Keratinocyte (primary cell): ENCODE data around the gene MMGT1. TPM values are rescaled to one million over a fixed set of nuclear protein-coding genes. Genes with fewer than 3 reads are reported as not detected.

Experiments
- DNase-seq: peaks from one replicate; pipeline ENCODE4 v3.0.0-alpha.2; 2011; ENCODE audit warnings: low read depth, missing footprints, low spot score
- FAIRE-seq: peaks from 2 replicates; lab custom pipeline; 2011; peaks lifted over from hg19 to GRCh38; lab: Jason Lieb, UNC
- H2AFZ ChIP-seq: 2 replicates; pipeline ENCODE4 v1.6.0; 2012; ENCODE audit warnings: low read length, control low read depth, inconsistent platforms; ENCODE audit not compliant: control insufficient read depth
- H3K27ac ChIP-seq: 2 replicates; pipeline ENCODE4 v1.5.1; 2011; ENCODE audit warnings: low read length; ENCODE audit not compliant: control insufficient read depth, insufficient read depth
- H3K27me3 ChIP-seq: 3 replicates; pipeline ENCODE4 v1.6.0; 2011; ENCODE audit warnings: low read length; ENCODE audit not compliant: control insufficient read depth, insufficient read depth; ENCODE audit errors: extremely low read depth
- H3K36me3 ChIP-seq, 2 experiments: 2 replicates in 1 of 2; 3 replicates in 1 of 2; pipeline ENCODE4 v1.5.1; 2011; ENCODE audit warnings: low read length in 2 of 2, mild to moderate bottlenecking in 1 of 2; ENCODE audit not compliant: control insufficient read depth in 2 of 2, insufficient read depth in 2 of 2; ENCODE audit errors: extremely low read depth in 1 of 2
- H3K4me1 ChIP-seq: 3 replicates; pipeline ENCODE4 v1.5.1; 2011; ENCODE audit warnings: low read length; ENCODE audit not compliant: control insufficient read depth, insufficient read depth; ENCODE audit errors: extremely low read depth
- H3K4me2 ChIP-seq: 3 replicates; pipeline ENCODE4 v1.6.0; 2011; ENCODE audit warnings: low read depth, low read length; ENCODE audit not compliant: control insufficient read depth, insufficient read depth; ENCODE audit errors: extremely low read depth
- H3K4me3 ChIP-seq, 3 experiments: fragments of 200-600 bp in 1 of 3; sonication (generic) in 1 of 3; 2 replicates in 2 of 3; 3 replicates in 1 of 3; pipeline ENCODE4 v1.5.1; 2011 to 2016; ENCODE audit warnings: low read length in 3 of 3, mild to moderate bottlenecking in 3 of 3, control low read depth in 2 of 3, inconsistent platforms in 1 of 3, low read depth in 1 of 3, mixed read lengths in 1 of 3, mixed run types in 1 of 3, moderate library complexity in 1 of 3; ENCODE audit not compliant: control insufficient read depth in 2 of 3, insufficient read depth in 2 of 3; ENCODE audit errors: extremely low read depth in 1 of 3
- H3K79me2 ChIP-seq: 2 replicates; pipeline ENCODE4 v1.6.0; 2012; ENCODE audit warnings: low read length; ENCODE audit not compliant: control insufficient read depth, insufficient read depth
- H3K9ac ChIP-seq: 3 replicates; pipeline ENCODE4 v1.6.0; 2011; ENCODE audit warnings: low read length; ENCODE audit not compliant: control insufficient read depth, insufficient read depth; ENCODE audit errors: extremely low read depth
- H3K9me1 ChIP-seq: 3 replicates; pipeline ENCODE4 v1.6.0; 2011; ENCODE audit warnings: low read length; ENCODE audit not compliant: control insufficient read depth, insufficient read depth; ENCODE audit errors: extremely low read depth
- H3K9me3 ChIP-seq: 2 replicates; pipeline ENCODE4 v1.5.1; 2012; ENCODE audit warnings: low read depth, low read length; ENCODE audit not compliant: control insufficient read depth
- H4K20me1 ChIP-seq: 3 replicates; pipeline ENCODE4 v1.6.0; 2011; ENCODE audit warnings: low read length; ENCODE audit not compliant: control insufficient read depth, insufficient read depth; ENCODE audit errors: extremely low read depth
- EZH2 ChIP-seq: IDR thresholded peaks from one replicate; pipeline ENCODE4 v1.6.1; 2012; ENCODE audit warnings: inconsistent platforms, mild to moderate bottlenecking, low read length, moderate library complexity
- dilution Hi-C: fragments of 300-500 bp; cut with MboI; formaldehyde crosslinking; loops from one replicate; pipeline ENCODE4 v1.7.0; 2020; ENCODE audit warnings: low sequenced_read_pairs; ENCODE audit not compliant: extremely low pct_ligation_motif_present
- polyA plus RNA-seq, 5 experiments: library from polyadenylated mRNA; depleted of rRNA in 3 of 5; stranded (reverse) in 3 of 5; stranded (forward) in 1 of 5; unstranded in 1 of 5; fragments of >200 nt; gene quantifications; 1 replicate in 1 of 5; 2 replicates in 3 of 5; 3 replicates in 1 of 5; pipeline versions ENCODE4 v1.2.1 to v1.2.3, GENCODE V29; 2011 to 2012; ENCODE audit warnings: missing spikeins in 2 of 5, low read depth in 1 of 5, low replicate concordance in 1 of 5
- TF ChIP-seq, protein P1 (sequence below), 3 experiments: IDR thresholded peaks in 1 of 3; conservative IDR thresholded peaks in 1 of 3; optimal IDR thresholded peaks in 1 of 3; 2 replicates in 2 of 3; 3 replicates in 1 of 3; pipeline versions ENCODE3 to v1.5.1; 2011; ENCODE audit warnings: low read length in 3 of 3, mild to moderate bottlenecking in 3 of 3, moderate library complexity in 2 of 3, control low read depth in 1 of 3, inconsistent platforms in 1 of 3; ENCODE audit not compliant: insufficient read depth in 2 of 3; ENCODE audit errors: extremely low read depth in 1 of 3

The MMGT1 gene
- polyA plus RNA-seq, 1 donor (not counting 4 experiments of a cell fraction or from before 2014, with no cell fraction given): 19.8 TPM

DNA sequence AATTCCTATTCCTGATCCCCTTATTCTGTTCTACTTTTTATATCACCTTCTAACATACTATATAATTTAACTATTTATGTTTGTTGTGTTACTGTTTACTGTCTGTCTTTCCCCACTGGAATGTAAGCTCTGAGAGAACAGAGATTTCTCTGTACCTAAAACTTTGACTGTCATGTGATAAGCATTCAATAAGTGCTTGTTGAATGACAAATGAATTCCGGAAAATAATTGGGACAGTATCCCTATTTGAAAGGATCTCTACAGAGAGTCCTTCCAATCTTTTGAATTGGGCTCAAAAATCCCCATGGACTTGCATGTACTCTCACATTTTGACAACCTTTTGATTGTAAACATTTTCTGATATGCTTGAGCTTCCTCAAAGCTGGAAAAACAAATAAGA is 1.6 kb upstream of the MMGT1 start:
- FAIRE-seq (no peak), DNase-seq (no peak)
- peaks cover 25% of the 10 kb centered on the region for H3K79me2 ChIP-seq
- no peaks in the 10 kb centered on the region for H3K36me3 ChIP-seq
- no peaks in the 10 kb centered on the region for H3K9me1 ChIP-seq
- H3K9ac ChIP-seq: no peak overlapping the region
- H4K20me1 ChIP-seq: no peaks in the 10 kb centered on the region
- H3K4me2 ChIP-seq: no peak overlapping the region
- no peaks in the 10 kb centered on the region for H3K27me3 ChIP-seq
- no peak overlapping the region for H3K4me3 ChIP-seq
- H3K27ac ChIP-seq: no peak overlapping the region
- no peaks in the 10 kb centered on the region for H3K9me3 ChIP-seq
- no peak overlapping the region for H2AFZ ChIP-seq
- dilution Hi-C loops: no loop called here
- TF ChIP-seq EZH2: no peak
- TF ChIP-seq, protein P1, sequence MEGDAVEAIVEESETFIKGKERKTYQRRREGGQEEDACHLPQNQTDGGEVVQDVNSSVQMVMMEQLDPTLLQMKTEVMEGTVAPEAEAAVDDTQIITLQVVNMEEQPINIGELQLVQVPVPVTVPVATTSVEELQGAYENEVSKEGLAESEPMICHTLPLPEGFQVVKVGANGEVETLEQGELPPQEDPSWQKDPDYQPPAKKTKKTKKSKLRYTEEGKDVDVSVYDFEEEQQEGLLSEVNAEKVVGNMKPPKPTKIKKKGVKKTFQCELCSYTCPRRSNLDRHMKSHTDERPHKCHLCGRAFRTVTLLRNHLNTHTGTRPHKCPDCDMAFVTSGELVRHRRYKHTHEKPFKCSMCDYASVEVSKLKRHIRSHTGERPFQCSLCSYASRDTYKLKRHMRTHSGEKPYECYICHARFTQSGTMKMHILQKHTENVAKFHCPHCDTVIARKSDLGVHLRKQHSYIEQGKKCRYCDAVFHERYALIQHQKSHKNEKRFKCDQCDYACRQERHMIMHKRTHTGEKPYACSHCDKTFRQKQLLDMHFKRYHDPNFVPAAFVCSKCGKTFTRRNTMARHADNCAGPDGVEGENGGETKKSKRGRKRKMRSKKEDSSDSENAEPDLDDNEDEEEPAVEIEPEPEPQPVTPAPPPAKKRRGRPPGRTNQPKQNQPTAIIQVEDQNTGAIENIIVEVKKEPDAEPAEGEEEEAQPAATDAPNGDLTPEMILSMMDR (optimal IDR thresholded peaks at IDR 0.05 in 1 of 3, IDR thresholded peaks at IDR 0.05 in 1 of 3, conservative IDR thresholded peaks at IDR 0.05 in 1 of 3; ENCODE audit: extremely low read depth in 1 of 3, insufficient read depth in 2 of 3, low read length in 3 of 3): no peak
- H3K4me1 ChIP-seq: peaks cover 9% of the 10 kb centered on the region

DNA sequence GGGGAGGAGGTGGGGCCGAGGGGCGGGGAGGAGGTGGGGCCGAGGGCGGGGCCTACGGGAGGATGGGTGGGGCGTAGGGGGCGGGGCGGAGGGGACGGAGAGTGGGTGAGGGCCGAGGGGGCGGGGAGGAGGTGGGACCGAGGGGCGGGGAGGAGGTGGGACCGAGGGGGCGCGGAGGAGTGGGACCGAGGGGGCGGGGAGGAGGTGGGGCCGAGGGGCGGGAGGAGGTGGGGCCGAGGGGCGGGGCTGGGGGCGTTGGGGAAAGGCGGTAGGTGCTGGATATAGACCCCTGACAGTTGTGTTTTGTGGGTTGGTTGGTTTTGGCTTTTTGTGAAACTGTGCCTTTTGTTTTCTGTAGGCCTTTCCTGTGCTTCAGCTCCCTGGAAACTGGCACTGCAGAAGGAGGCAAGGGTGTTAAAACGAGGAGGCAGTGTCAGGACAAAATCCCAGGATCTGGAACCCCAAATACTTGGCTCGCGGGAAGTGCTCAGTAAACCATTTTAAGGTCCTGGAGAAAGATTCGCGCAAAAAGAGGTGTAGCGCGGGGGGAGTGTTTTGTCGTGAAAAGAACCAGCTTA is 580 bp upstream of the MMGT1 start:
- DNase-seq (no peak), FAIRE-seq (no peak)
- H2AFZ ChIP-seq: no peak overlapping the region
- peaks cover 9% of the 10 kb centered on the region for H3K4me1 ChIP-seq
- H3K4me2 ChIP-seq: peak overlapping the region; percentile 58
- TF ChIP-seq, protein P1 (optimal IDR thresholded peaks at IDR 0.05 in 1 of 3, IDR thresholded peaks at IDR 0.05 in 1 of 3, conservative IDR thresholded peaks at IDR 0.05 in 1 of 3; ENCODE audit: extremely low read depth in 1 of 3, insufficient read depth in 2 of 3, low read length in 3 of 3): no peak
- no peak for TF ChIP-seq EZH2
- H4K20me1 ChIP-seq: no peaks in the 10 kb centered on the region
- H3K9me3 ChIP-seq: no peaks in the 10 kb centered on the region
- H3K9me1 ChIP-seq: no peaks in the 10 kb centered on the region
- dilution Hi-C loops: no loop called here
- H3K4me3 ChIP-seq: peak overlapping the region in 2 of 3 experiments; percentile 18 to 26
- H3K27ac ChIP-seq: no peak overlapping the region
- H3K36me3 ChIP-seq: no peaks in the 10 kb centered on the region
- H3K27me3 ChIP-seq: no peaks in the 10 kb centered on the region
- no peak overlapping the region for H3K9ac ChIP-seq
- H3K79me2 ChIP-seq: peaks cover 27% of the 10 kb centered on the region
